Right lobe of liver (tissue), 4 donors: Measurements from ENCODE around the gene ACE.

Experiments
- CTCF ChIP-seq, 4 donors: fragments of 200-600 bp in 3 of 4; fragments of 450-650 bp in 1 of 4; IDR thresholded peaks; one replicate each; pipeline versions ENCODE4 v1.5.1 to v1.8.0; 2016 to 2022; ENCODE audit warnings: antibody characterized with exemption in 4 of 4, mild to moderate bottlenecking in 2 of 4
- POLR2A ChIP-seq: fragments of 450-650 bp; IDR thresholded peaks from one replicate; pipeline ENCODE4 v1.6.1; 2017; ENCODE audit warnings: antibody characterized with exemption, mild to moderate bottlenecking
- donor health status: DM: no; HTN: no; CAD: no.
- donor health status: DM: no; HTN: no; CAD: no.
- donor health status: DM: no; HTN: yes; CAD: no.

DNA sequence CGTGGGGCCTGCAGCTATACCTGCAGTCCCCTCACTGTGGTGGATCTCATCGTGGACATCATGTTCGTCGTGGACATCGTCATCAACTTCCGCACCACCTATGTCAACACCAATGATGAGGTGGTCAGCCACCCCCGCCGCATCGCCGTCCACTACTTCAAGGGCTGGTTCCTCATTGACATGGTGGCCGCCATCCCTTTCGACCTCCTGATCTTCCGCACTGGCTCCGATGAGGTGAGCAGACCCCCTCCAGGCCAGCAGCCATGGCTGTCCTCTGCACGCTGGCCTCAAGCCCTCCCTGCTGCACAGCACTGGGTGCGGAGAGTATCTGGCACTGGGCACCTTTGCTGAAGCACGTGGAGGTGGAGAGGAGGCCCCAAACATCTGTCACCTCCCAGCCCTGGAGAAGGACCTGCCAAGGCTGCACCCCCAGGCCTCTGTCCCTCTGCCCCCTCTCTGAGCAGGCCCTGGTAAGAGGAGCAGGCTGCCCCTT lies 57.3 kb downstream of the ACE start:
- TF ChIP-seq CTCF (IDR thresholded peaks at IDR 0.05) = no peak
- TF ChIP-seq POLR2A = no peak
